ENCODE results near the gene ZNF444. TPM values are rescaled to one million over a fixed set of nuclear protein-coding genes. Genes with fewer than 3 reads are reported as not detected.
"Not testable (repeated sequence)": the region's sequence is repeated elsewhere in the genome, so short reads cannot be mapped to it uniquely, and the experiment has no call there.

Gene ZNF444
- total RNA-seq, 1 donor from 2014 or later: 47.9 TPM

GRCh38 chr19:56147307-56147706 is 6.2 kb downstream of the ZNF444 start:
- Mint-ChIP-seq H3K27ac (ENCODE audit: unreplicated experiment) (no peak overlapping the region), H3K36me3 (ENCODE audit: unreplicated experiment) (peaks cover 10% of the 10 kb centered on the region), H3K4me3 (ENCODE audit: unreplicated experiment) (no peak overlapping the region), H3K27me3 (ENCODE audit: unreplicated experiment) (no peaks in the 10 kb centered on the region), H3K4me1 (ENCODE audit: unreplicated experiment) (peaks cover 8% of the 10 kb centered on the region), H3K9me3 (ENCODE audit: unreplicated experiment) (no peaks in the 10 kb centered on the region)
- no peak for TF ChIP-seq CTCF (IDR thresholded peaks at IDR 0.05)
- no peak for DNase-seq (ENCODE audit: extremely low spot score, unreplicated experiment)

DNA sequence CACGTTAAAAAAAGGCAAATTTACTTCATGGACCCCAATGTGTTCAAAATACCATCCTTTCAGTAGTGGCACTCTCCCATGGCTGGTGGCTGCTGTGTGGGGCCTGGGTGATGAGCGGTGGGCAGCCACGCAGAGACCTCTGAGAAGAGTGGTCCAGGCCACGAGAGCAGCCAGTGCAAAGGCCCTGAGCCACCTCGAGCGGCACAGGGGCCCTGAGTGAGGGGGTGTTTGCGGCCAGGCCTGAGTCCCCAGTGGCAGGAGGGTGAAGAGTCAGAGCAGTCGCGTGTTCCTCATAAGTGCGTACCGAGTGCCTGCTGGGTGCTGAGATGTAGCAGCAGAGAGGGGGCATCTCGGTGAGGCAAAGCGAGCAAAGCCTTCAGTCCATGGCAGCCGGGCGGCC is 7.0 kb downstream of the ZNF444 start:
- no peaks in the 10 kb centered on the region for H3K9me3 Mint-ChIP-seq (ENCODE audit: unreplicated experiment)
- H3K27ac Mint-ChIP-seq (ENCODE audit: unreplicated experiment): no peak overlapping the region
- H3K36me3 Mint-ChIP-seq (ENCODE audit: unreplicated experiment): peaks cover 10% of the 10 kb centered on the region
- no peak for DNase-seq (ENCODE audit: extremely low spot score, unreplicated experiment)
- no peaks in the 10 kb centered on the region for H3K27me3 Mint-ChIP-seq (ENCODE audit: unreplicated experiment)
- TF ChIP-seq CTCF (IDR thresholded peaks at IDR 0.05): no peak
- H3K4me1 Mint-ChIP-seq (ENCODE audit: unreplicated experiment): peaks cover 12% of the 10 kb centered on the region
- H3K4me3 Mint-ChIP-seq (ENCODE audit: unreplicated experiment): no peak overlapping the region

- peaks cover 12% of the 10 kb centered on the region for H3K4me1 Mint-ChIP-seq (ENCODE audit: unreplicated experiment)
- H3K4me3 Mint-ChIP-seq (ENCODE audit: unreplicated experiment); H3K27ac Mint-ChIP-seq (ENCODE audit: unreplicated experiment); DNase-seq (ENCODE audit: extremely low spot score, unreplicated experiment); H3K9me3 Mint-ChIP-seq (ENCODE audit: unreplicated experiment); H3K36me3 Mint-ChIP-seq (ENCODE audit: unreplicated experiment); H3K27me3 Mint-ChIP-seq (ENCODE audit: unreplicated experiment): not testable (repeated sequence)
These were observed 8.0 kb downstream of the ZNF444 start for GRCh38 chr19:56148955-56149655.

DNA sequence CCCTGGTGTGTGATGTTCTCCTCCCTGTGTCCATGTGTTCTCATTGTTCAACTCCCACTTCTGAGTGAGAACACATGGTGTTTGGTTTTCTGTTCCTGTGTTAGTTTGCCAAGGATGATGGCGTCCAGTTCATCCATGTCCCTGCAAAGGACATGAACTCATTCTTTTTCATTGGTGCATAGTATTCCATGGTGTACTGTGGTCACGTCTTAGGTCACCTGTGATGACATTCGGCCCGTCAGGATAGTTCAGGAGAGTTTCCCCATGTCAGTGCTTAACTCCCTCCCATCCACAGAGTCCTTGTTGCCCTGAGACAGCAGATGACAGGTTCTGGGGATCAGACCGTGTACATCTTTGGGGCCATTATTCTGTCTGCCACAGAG is 8.6 kb downstream of the ZNF444 start:
- H3K36me3 Mint-ChIP-seq (ENCODE audit: unreplicated experiment): peaks cover 9% of the 10 kb centered on the region
- peaks cover 12% of the 10 kb centered on the region for H3K4me1 Mint-ChIP-seq (ENCODE audit: unreplicated experiment)
- no peaks in the 10 kb centered on the region for H3K27me3 Mint-ChIP-seq (ENCODE audit: unreplicated experiment)
- TF ChIP-seq CTCF (IDR thresholded peaks at IDR 0.05): no peak
- no peak for DNase-seq (ENCODE audit: extremely low spot score, unreplicated experiment)
- no peaks in the 10 kb centered on the region for H3K9me3 Mint-ChIP-seq (ENCODE audit: unreplicated experiment)
- H3K4me3 Mint-ChIP-seq (ENCODE audit: unreplicated experiment): no peak overlapping the region
- no peak overlapping the region for H3K27ac Mint-ChIP-seq (ENCODE audit: unreplicated experiment)

GRCh38 chr19:56150358-56150757 is 9.3 kb downstream of the ZNF444 start:
- H3K9me3 Mint-ChIP-seq (ENCODE audit: unreplicated experiment): no peaks in the 10 kb centered on the region
- H3K27ac Mint-ChIP-seq (ENCODE audit: unreplicated experiment): no peak overlapping the region
- H3K27me3 Mint-ChIP-seq (ENCODE audit: unreplicated experiment): no peaks in the 10 kb centered on the region
- H3K4me3 Mint-ChIP-seq (ENCODE audit: unreplicated experiment): no peak overlapping the region
- no peak for DNase-seq (ENCODE audit: extremely low spot score, unreplicated experiment)
- peaks cover 14% of the 10 kb centered on the region for H3K36me3 Mint-ChIP-seq (ENCODE audit: unreplicated experiment)
- H3K4me1 Mint-ChIP-seq (ENCODE audit: unreplicated experiment): peaks cover 12% of the 10 kb centered on the region
- no peak for TF ChIP-seq CTCF (IDR thresholded peaks at IDR 0.05)

Data from osteocyte (in vitro differentiated cells).